ENCODE results near the gene FHIP1B. TPM values are rescaled to one million over a fixed set of nuclear protein-coding genes. Genes with fewer than 3 reads are reported as not detected.

FHIP1B gene
- total RNA-seq, 1 experiment from 2014 or later: 32.1 TPM

- Histone ChIP-seq H3K9ac (ENCODE audit: low read length) (no peak overlapping the region), H3K27ac (ENCODE audit: low read depth, low read length) (no peak overlapping the region), H3K27me3 (ENCODE audit: insufficient read depth, low read length) (peaks cover 88% of the 10 kb centered on the region), H3K36me3 (ENCODE audit: control insufficient read depth in 1 of 2, insufficient read depth in 2 of 2, low read length in 2 of 2) (no peaks in the 10 kb centered on the region), H3K4me1 (ENCODE audit: control insufficient read depth in 1 of 2, insufficient read depth in 2 of 2, low read length in 2 of 2) (no peaks in the 10 kb centered on the region), H3K9me3 (ENCODE audit: control insufficient read depth in 1 of 2, insufficient read depth in 1 of 2, low read depth in 1 of 2, low read length in 2 of 2) (no peaks in the 10 kb centered on the region), H3K9me2 (ENCODE audit: insufficient read depth) (no peaks in the 10 kb centered on the region), H2AFZ (ENCODE audit: low read depth, low read length, poor library complexity, severe bottlenecking) (no peak overlapping the region), H3K4me3 (replicated peaks in 1 of 2; ENCODE audit: low read depth in 1 of 2, low read length in 2 of 2) (no peak overlapping the region), H4K20me1 (ENCODE audit: insufficient read depth) (no peaks in the 10 kb centered on the region), H3K79me2 (ENCODE audit: insufficient read depth, low read length) (no peaks in the 10 kb centered on the region), H3K4me2 (ENCODE audit: low read length) (no peak overlapping the region)
- ATAC-seq (no peak), DNase-seq (ENCODE audit: low read depth, low spot score) (no peak)
- POLR2A ChIA-PET: no interaction called here
- TF ChIP-seq POLR2AphosphoS5 (IDR thresholded peaks at IDR 0.05; ENCODE audit: low read depth, low read length): no peak
- TF ChIP-seq ZBTB33 (IDR thresholded peaks at IDR 0.05; ENCODE audit: extremely low read depth, insufficient replicate concordance, low read length): no peak
- TF ChIP-seq JUND (IDR thresholded peaks at IDR 0.05): no peak
- TF ChIP-seq EZH2phosphoT487 (IDR thresholded peaks at IDR 0.05; ENCODE audit: borderline replicate concordance): no peak
- intact Hi-C loops (cut with micrococcal nuclease): no loop called here
- CTCF ChIA-PET: interaction anchor here (3.2 kb wide), 1 partner anchor 9 kb away, joined by 13 read pairs; no protein-coding TSS in a partner anchor
- RAD21 ChIA-PET (ENCODE audit: low non-redundant PET in 1 of 2, low total read pairs in 2 of 2, uncharacterized antibody in 2 of 2, unreplicated experiment in 2 of 2): no interaction called here
- BruUV-seq (replicated peaks): no TSS peak
Measured at GRCh38 chr11:6260207-6260726, 25.8 kb upstream of the FHIP1B start.

DNA sequence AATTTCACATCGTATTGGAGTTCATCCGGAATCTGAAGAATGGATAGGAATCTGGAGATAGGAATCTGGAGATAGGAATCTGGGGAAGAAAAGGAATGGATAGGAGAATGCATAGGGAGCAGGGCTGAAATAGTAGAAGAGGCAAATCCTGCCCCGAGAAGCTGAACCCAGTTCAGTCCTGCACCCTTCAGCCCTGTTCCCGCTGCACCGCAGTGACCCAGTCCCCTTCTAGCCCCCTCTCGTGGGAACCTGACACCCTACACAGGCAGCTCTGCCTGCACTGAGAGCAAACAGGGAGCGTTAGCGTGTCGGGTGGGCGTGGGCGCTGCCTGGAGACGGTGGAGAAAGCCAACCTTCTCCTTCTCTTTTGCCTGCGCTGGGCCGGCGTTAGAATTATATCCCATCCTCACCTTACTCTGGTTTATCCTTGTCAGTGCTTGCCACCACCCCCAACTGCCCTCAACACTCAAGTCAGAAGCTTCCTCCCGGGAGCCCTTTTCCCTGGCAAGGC lies 24.2 kb upstream of the FHIP1B start:
- intact Hi-C loops (cut with micrococcal nuclease): no loop called here
- H3K27ac ChIP-seq (ENCODE audit: low read depth, low read length): no peak overlapping the region
- RAD21 ChIA-PET (ENCODE audit: low non-redundant PET in 1 of 2, low total read pairs in 2 of 2, uncharacterized antibody in 2 of 2, unreplicated experiment in 2 of 2): no interaction called here
- CTCF ChIA-PET: interaction anchor here (1.5 kb wide), 1 partner anchor 8 kb away, joined by 4 read pairs; no protein-coding TSS in a partner anchor
- H3K9ac ChIP-seq (ENCODE audit: low read length): no peak overlapping the region
- BruUV-seq (replicated peaks): no TSS peak
- no peaks in the 10 kb centered on the region for H3K36me3 ChIP-seq (ENCODE audit: control insufficient read depth in 1 of 2, insufficient read depth in 2 of 2, low read length in 2 of 2)
- no peak overlapping the region for H2AFZ ChIP-seq (ENCODE audit: low read depth, low read length, poor library complexity, severe bottlenecking)
- ATAC-seq (no peak), DNase-seq (ENCODE audit: low read depth, low spot score) (no peak)
- H3K79me2 ChIP-seq (ENCODE audit: insufficient read depth, low read length): no peaks in the 10 kb centered on the region
- no peaks in the 10 kb centered on the region for H3K4me1 ChIP-seq (ENCODE audit: control insufficient read depth in 1 of 2, insufficient read depth in 2 of 2, low read length in 2 of 2)
- peaks cover 75% of the 10 kb centered on the region for H3K27me3 ChIP-seq (ENCODE audit: insufficient read depth, low read length)
- POLR2A ChIA-PET: interaction anchor here (0.8 kb wide), 1 partner anchor 15 kb away, joined by 5 read pairs; no protein-coding TSS in a partner anchor
- no peak overlapping the region for H3K4me2 ChIP-seq (ENCODE audit: low read length)
- no peak overlapping the region for H3K4me3 ChIP-seq (replicated peaks in 1 of 2; ENCODE audit: low read depth in 1 of 2, low read length in 2 of 2)
- H4K20me1 ChIP-seq (ENCODE audit: insufficient read depth): no peaks in the 10 kb centered on the region
- H3K9me2 ChIP-seq (ENCODE audit: insufficient read depth): no peaks in the 10 kb centered on the region
- H3K9me3 ChIP-seq (ENCODE audit: control insufficient read depth in 1 of 2, insufficient read depth in 1 of 2, low read depth in 1 of 2, low read length in 2 of 2): no peaks in the 10 kb centered on the region
- TF ChIP-seq POLR2AphosphoS5 (IDR thresholded peaks at IDR 0.05; ENCODE audit: low read depth, low read length) (no peak), CEBPB (IDR thresholded peaks at IDR 0.05; ENCODE audit: low read depth) (no peak), EGR1 (IDR thresholded peaks at IDR 0.05; ENCODE audit: low read depth) (no peak), SRF (IDR thresholded peaks at IDR 0.05; ENCODE audit: low read depth) (no peak), CBX3 (IDR thresholded peaks at IDR 0.05; ENCODE audit: low read depth) (no peak), ZNF274 (IDR thresholded peaks at IDR 0.05; ENCODE audit: low read depth, low read length) (no peak), JUND (IDR thresholded peaks at IDR 0.05) (no peak), SIN3A (IDR thresholded peaks at IDR 0.05; ENCODE audit: low read depth) (no peak), MAX (IDR thresholded peaks at IDR 0.05) (no peak), FOSL1 (IDR thresholded peaks at IDR 0.05; ENCODE audit: low read depth) (no peak)
- TF ChIP-seq, protein P1, sequence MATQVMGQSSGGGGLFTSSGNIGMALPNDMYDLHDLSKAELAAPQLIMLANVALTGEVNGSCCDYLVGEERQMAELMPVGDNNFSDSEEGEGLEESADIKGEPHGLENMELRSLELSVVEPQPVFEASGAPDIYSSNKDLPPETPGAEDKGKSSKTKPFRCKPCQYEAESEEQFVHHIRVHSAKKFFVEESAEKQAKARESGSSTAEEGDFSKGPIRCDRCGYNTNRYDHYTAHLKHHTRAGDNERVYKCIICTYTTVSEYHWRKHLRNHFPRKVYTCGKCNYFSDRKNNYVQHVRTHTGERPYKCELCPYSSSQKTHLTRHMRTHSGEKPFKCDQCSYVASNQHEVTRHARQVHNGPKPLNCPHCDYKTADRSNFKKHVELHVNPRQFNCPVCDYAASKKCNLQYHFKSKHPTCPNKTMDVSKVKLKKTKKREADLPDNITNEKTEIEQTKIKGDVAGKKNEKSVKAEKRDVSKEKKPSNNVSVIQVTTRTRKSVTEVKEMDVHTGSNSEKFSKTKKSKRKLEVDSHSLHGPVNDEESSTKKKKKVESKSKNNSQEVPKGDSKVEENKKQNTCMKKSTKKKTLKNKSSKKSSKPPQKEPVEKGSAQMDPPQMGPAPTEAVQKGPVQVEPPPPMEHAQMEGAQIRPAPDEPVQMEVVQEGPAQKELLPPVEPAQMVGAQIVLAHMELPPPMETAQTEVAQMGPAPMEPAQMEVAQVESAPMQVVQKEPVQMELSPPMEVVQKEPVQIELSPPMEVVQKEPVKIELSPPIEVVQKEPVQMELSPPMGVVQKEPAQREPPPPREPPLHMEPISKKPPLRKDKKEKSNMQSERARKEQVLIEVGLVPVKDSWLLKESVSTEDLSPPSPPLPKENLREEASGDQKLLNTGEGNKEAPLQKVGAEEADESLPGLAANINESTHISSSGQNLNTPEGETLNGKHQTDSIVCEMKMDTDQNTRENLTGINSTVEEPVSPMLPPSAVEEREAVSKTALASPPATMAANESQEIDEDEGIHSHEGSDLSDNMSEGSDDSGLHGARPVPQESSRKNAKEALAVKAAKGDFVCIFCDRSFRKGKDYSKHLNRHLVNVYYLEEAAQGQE (IDR thresholded peaks at IDR 0.05; ENCODE audit: low read depth): no peak

Data from HCT116 (cell line).